GM10248 (cell line): Measurements from ENCODE around the gene PKD1.

Experiments
- CTCF ChIA-PET: fragments of 300-600 bp; sonication (Branson Sonifier 250); formaldehyde crosslinking; extraction: SDS; loops from one replicate; lab custom pipeline; 2021; ENCODE audit warnings: antibody characterized with exemption; lab: Yijun Ruan, JAX
- POLR2A ChIA-PET: fragments of 350-650 bp; sonication (Branson Sonifier 250); formaldehyde crosslinking; extraction: SDS; loops from one replicate; lab custom pipeline; 2020; ENCODE audit warnings: antibody characterized with exemption; lab: Yijun Ruan, JAX
- DNase-seq: peaks from one replicate; pipeline ENCODE4 v3.0.0; 2012; ENCODE audit errors: extremely low spot score
- TF ChIP-seq, protein P1 (sequence below): IDR thresholded peaks from 2 replicates; pipeline ENCODE4 v1.5.1; 2012; ENCODE audit warnings: mild to moderate bottlenecking, low read depth; ENCODE audit errors: extremely low read depth, missing control alignments, control extremely low read depth

Gene PKD1

DNA sequence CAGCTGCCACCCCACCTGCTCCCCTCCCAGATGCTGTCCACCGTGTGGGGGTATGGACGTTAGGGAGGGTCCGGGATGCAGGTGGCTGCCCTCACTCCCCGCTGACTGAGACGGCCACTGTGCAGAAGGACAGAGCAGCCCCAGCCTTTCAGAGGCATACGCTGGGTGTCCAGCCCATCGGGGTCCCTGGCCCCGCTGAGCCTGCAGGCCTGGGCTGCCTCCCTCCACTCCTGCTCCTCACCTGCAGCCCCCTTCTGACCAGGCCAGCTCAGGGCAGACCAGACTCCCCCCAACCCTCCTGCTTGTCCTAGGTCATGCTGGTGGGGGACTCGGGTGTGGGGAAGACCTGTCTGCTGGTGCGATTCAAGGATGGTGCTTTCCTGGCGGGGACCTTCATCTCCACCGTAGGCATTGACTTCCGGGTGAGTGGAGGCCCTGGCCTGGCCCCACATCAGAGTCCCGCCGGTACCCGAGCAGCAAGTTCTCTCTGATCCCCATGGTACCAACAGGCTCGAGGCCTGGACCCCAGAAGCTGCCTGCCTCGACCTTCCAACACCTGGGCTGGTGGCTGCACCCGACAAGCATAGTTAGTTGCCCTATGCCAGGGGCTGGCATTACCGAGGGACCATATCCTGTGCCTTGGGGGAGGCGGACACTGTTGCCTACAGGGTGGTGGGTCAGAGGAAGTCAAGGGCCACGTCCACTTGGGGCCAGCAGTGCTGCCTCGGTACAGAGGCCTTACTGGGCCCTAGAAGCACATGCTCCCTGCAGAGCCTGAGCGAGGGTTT, 14.1 kb upstream of the PKD1 start:
- ChIA-PET CTCF (interaction anchor here (0.6 to 6.3 kb wide), 3 partner anchors 9 to 128 kb away, joined by 3 to 78 read pairs (median 53); partner anchors contain the start of gene NPW), POLR2A (no interaction called here)
- TF ChIP-seq, protein P1, sequence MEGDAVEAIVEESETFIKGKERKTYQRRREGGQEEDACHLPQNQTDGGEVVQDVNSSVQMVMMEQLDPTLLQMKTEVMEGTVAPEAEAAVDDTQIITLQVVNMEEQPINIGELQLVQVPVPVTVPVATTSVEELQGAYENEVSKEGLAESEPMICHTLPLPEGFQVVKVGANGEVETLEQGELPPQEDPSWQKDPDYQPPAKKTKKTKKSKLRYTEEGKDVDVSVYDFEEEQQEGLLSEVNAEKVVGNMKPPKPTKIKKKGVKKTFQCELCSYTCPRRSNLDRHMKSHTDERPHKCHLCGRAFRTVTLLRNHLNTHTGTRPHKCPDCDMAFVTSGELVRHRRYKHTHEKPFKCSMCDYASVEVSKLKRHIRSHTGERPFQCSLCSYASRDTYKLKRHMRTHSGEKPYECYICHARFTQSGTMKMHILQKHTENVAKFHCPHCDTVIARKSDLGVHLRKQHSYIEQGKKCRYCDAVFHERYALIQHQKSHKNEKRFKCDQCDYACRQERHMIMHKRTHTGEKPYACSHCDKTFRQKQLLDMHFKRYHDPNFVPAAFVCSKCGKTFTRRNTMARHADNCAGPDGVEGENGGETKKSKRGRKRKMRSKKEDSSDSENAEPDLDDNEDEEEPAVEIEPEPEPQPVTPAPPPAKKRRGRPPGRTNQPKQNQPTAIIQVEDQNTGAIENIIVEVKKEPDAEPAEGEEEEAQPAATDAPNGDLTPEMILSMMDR: no peak
- DNase-seq: no peak

DNA sequence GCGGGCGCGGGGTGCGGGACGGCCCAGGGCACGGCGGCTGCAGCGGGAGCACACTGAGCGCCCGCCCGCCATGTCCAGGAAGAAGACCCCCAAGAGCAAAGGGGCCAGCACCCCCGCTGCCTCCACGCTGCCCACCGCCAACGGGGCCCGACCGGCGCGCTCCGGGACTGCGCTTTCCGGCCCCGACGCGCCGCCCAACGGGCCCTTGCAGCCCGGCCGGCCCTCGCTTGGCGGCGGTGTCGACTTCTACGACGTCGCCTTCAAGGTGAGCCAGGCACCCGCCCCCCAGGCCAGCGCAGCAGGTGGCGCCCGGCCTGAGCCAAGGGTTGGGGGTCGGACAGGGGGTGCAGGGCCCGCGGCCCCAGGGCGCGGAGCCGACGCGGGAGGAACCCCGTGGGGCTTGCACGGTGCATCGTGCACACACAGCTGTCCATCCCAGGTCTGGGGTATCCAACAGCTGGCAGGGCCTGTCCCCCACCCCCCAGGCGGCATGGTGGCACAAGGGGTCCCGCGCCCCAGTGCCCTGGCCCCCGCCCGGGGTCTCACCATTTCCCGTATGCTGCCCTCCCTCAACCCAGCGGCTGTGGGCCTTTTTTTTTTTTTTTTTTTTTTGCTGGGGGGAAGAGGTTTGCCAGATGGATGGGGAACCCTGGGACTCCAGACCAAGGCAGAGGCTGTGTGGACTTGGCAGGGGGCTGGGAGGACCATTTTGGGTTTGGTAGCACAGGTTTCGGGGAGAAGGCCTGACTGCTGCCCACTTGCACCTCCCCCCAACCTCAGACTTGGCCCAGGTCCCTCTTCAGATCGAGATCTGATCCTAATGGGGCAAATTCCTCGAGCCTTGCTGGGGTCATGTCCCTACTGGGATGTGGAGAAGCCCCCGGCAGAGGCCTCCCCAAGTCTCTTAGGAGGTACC, 13.3 kb upstream of the PKD1 start:
- no peak for DNase-seq
- ChIA-PET CTCF (interaction anchor here (0.6 to 5.2 kb wide), 5 partner anchors 8 to 145 kb away, joined by 3 to 53 read pairs (median 9); partner anchors contain the start of gene NPW), POLR2A (interaction anchor here (0.6 kb wide), 1 partner anchor 90 kb away, joined by 3 read pairs; no protein-coding TSS in a partner anchor)
- TF ChIP-seq, protein P1: no peak

DNA sequence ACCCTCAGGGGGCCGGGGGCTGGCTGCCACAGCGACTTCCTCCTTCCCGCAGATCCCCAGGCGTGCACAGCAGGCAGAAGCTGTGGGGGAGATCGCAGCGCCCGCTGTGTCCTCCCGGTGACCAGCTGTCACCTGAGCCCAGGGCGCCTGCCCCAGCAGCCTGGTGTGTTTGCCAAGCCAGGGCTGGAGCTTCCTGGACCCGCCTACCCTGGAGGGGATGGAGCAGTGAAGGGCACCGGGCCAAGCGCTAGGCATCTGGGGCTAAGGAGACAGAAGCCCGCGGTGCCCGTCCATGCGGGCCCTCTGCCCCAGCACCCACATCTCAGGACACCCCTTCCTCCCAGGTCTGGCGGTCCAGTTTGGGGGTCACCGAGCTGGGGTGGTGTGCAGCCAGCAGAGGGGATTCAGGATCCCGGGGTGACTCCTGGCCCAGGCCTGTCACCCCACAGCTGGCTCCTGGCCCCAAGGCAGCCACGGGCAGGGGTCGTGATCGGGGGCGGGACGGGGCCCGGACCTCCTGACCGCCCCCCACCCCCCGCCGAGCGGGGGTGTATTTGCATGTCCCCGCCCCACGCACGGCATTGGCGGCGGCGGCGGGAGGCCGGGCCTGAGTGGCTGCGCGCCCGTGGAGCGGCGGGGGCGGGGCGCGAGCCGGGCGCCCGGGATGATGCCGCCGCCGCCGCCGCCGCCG, 12.4 kb upstream of the PKD1 start, which contains the start of gene RAB26:
TSS of gene RAB26 (plus strand) at position 645 of the 691 bp plus-strand sequence. CDS start 159 bp downstream, outside the sequence.
- peak; percentile 48 for DNase-seq
- POLR2A ChIA-PET: interaction anchor here (0.6 kb wide), 1 partner anchor 90 kb away, joined by 3 read pairs; no protein-coding TSS in a partner anchor
- CTCF ChIA-PET: interaction anchor here (1.0 to 2.7 kb wide), 6 partner anchors 10 to 284 kb away, joined by 3 to 14 read pairs (median 8); partner anchors contain the start of gene NPW
- TF ChIP-seq, protein P1: no peak

DNA sequence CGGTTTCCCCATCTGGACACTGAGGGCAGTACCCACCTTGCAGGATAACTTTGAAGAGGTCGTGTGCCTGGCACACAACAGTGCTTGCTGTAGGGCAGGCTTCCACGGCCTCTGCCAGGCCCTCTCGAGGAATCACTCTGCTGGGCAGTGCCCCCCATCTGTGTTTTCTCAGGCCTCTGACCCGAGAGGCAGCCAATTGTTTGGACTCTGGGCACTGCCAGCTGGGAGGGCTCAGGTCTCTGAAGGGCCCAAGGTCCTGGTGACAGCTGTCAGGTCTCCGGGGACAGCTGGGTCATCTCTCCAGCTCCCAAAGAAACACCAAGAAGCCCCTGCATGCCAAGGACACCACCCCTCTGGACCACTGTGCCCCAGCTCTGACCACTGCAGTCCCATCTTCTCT, 11.7 kb upstream of the PKD1 start:
- TF ChIP-seq, protein P1: no peak
- ChIA-PET CTCF (interaction anchor here (1.0 to 2.7 kb wide), 8 partner anchors 9 to 283 kb away, joined by 3 to 14 read pairs (median 6); partner anchors contain the start of gene NPW), POLR2A (interaction anchor here (2.7 kb wide), 1 partner anchor 8 kb away, joined by 40 read pairs; the partner anchor contains the start of gene TRAF7)
- DNase-seq: no peak

DNA sequence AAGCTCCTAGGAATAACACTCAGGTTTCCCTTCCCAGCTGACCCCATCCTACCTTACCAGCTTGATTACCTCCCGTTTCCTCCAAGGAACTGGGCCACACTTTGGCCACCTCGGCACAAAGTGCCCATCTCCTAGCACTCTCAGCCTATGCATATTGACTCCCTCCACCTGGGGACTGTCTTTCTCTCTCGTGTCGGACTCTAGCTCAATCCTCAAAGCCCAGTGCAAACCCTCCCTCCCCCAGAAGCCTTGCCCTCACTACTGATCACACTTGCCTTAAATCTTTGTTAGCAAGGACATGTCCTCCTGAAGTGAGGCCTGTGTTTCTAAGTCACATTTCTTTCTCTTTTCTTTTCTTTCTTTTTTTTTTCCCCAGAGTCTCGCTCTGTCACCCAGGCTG, 10.1 kb upstream of the PKD1 start:
- DNase-seq: no peak
- ChIA-PET CTCF (interaction anchor here (1.0 to 2.7 kb wide), 9 partner anchors 7 to 142 kb away, joined by 3 to 12 read pairs (median 5); partner anchors contain the start of genes NPW and TRAF7), POLR2A (interaction anchor here (2.7 kb wide), 1 partner anchor 9 kb away, joined by 40 read pairs; the partner anchor contains the start of gene TRAF7)
- TF ChIP-seq, protein P1: no peak
